Suppressor macrophage (primary cell): ENCODE results near the gene TCEAL6.
"Not testable (repeated sequence)": the region's sequence is repeated elsewhere in the genome, so short reads cannot be mapped to it uniquely, and the experiment has no call there.

Source experiments
- DNase-seq, 4 experiments: peaks; one replicate each; pipeline ENCODE4 v3.0.0-alpha.2; 2020 to 2022
- total RNA-seq, 17 experiments: gene quantifications; one replicate each; lab custom pipeline; 2026; ENCODE audit warnings: mixed read lengths in 6 of 17, inconsistent platforms in 3 of 17; lab: John Stamatoyannopoulos, UW

Gene TCEAL6
- 0 to 0.15 (median 0) reads per million in 17 experiments for total RNA-seq

- not testable (repeated sequence) for DNase-seq
These were observed at the start of gene TCEAL6 for GRCh38 chrX:102142274-102142673. Gene TCEAL6, minus strand, starts transcription at chrX:102142481.

GRCh38 chrX:102185967-102186720, 43.9 kb upstream of the TCEAL6 start:
- DNase-seq, result no peak

DNA sequence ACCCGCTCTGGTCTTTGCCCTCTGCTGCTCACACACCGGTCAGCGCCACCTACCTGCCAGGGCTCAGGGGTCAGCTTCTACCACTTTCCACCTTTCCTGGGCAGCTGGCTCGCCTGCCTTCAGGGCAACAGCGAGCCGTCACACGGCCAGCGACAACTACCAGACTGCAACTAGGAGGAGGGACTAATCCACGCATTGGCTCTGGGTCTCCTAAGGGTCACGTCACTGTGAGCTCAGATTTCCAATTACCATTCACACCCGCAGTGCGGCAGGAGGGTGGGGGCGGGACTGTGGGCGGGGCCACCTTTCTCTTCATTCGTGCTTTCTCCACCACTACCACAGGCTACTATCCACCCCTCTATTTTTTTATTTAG, 13.5 kb upstream of the TCEAL6 start, which contains the start of gene BEX5:
TSS of gene BEX5 (minus strand) at position 172 of the 374 bp plus-strand sequence. CDS start 1,712 bp downstream, outside the sequence.
- peak; percentile 8 to 46 (median 24) for DNase-seq

DNA sequence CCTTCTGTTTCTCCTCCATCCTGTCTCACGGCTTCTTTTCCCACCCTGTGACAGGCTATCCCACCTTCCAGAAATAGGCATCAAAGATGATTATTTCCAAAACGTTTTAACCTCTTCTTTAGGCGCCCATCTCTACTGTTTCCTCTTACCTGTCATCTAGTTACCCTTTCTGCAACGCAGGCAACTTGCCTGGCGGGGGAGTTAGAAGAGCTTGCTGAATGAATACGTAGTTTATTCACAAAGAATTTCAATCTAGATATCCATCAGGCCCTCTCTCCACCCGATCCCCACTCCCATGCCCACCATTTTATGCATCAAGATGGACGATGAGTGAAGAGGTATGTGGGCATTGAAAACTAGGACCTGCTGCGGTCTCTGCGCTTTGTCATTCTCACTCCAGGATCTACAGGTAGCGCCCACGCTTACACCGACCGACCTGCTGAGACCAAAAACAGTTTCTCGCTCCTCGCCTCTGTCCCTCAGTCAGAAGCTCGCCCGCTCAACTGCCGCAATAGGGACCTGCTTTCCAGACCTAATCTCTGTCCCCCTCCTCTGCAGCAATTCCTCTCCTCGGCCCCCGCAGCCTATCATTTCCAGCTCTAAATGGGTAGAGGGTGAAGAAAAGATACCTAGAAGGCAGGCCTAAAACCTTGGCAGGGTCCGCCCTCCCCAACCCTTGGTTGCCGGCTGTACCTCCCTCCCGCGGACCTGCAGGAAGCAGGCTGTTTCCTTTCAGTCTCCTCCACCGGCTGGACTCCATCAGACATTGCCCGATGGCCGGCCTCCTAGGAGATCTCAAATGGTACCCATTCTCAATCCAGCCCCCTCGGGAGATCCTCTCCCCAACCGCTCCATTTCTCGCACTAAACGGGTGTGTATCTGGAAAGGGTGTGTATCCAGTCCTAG, 12.9 kb upstream of the TCEAL6 start:
- no peak for DNase-seq

- no peak for DNase-seq
These were observed 12.1 kb upstream of the TCEAL6 start for GRCh38 chrX:102154218-102154860.

DNA sequence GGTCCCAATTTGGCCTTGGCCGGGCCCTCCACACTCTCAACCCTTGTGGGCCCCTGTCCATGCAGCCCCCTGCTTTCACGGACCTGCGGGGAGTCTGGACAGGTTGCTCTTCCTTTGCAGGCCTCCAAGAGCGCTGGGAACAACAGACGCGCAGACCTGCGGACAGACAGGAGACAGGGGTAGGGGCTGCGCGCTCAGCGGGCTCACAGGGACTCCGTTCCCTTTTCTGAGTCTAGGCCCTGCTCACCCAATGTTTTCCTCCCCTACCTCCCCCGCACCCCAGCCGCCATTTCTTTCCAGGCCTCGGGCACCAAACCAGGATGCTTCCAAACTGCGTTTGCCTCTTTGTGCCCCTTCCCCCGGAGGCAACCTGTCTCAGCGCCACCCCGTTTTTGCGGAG, 650 bp downstream of the TCEAL6 start:
- not testable (repeated sequence) for DNase-seq

DNA sequence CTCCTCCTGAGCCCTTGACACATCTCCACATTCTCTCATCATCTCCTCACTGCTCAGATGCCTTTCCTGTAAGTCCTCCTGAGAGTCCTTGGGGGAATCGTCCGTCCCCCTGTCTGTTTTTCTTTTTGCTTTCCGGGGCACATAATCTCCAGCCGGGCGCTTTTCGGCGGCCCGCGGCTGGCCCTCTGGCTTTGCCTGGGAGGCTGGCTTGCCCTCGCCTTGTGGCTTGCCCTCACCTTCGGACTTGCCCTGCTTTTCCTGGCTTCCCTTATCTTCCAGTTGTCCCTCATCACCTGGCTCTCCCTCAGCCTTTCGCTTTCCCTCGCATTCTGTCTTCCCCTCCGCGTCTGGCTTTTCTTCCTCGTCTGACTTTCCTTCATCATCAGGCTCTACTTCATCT, 1.4 kb downstream of the TCEAL6 start:
- DNase-seq, result not testable (repeated sequence)

GRCh38 chrX:102138064-102138463, 4.2 kb downstream of the TCEAL6 start:
- no peak for DNase-seq

- peak in 2 of 4 experiments; percentile 1 to 18 for DNase-seq
These were observed 12.8 kb downstream of the TCEAL6 start for GRCh38 chrX:102129473-102129872.

DNA sequence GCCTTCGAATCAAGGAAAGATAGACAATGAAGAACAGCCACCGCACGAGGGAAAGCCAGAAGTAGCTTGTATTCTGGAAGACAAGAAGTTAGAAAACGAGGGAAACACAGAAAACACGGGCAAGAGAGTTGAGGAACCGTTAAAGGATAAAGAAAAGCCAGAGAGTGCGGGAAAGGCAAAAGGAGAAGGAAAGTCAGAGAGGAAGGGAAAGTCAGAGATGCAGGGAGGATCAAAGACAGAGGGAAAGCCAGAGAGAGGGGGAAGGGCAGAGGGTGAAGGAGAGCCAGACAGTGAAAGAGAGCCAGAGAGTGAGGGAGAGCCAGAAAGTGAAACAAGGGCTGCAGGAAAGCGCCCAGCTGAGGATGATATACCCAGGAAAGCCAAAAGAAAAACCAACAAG, 15.4 kb downstream of the TCEAL6 start:
- DNase-seq, result no peak

DNA sequence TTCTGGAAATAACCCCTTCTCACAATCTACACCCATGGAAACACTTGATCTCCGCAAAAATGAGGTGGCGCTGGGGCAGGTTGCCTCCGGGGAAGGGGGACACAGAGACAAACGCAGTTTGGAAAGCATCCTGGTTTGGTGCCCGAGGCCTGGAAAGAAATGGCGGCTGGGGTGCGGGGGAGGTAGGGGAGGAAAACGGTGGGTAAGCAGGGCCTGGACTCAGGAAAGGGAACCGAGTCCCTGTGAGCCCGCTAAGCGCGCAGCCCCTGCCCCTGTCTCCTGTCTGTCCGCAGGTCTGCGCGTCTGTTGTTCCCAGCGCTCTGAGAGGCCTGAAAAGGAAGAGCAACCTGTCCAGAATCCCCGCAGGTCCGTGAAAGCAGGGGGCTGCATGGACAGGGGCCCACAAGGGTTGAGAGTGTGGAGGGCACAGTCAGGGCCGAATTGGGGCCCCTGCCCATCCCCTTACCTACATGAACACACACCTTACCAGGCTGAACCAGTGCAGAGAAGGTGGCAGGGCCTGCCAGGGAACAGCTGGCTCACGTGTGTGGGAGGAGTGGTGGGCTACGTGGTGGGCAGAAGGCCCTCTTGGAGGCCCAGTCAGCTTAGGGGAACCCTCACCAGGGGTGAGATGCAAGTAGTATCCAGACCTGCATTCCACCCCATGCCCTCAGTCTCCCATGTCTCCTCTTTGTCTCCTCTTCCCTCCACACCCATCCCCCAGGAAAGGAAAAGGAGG, 16.0 kb downstream of the TCEAL6 start:
- not testable (repeated sequence) for DNase-seq

- not testable (repeated sequence) for DNase-seq
These were observed 16.8 kb downstream of the TCEAL6 start, which contains the start of gene TCEAL2 for GRCh38 chrX:102125436-102125835. Gene TCEAL2, plus strand, starts transcription at chrX:102125679. Its CDS starts 1,152 bp downstream, at chrX:102126831.

DNA sequence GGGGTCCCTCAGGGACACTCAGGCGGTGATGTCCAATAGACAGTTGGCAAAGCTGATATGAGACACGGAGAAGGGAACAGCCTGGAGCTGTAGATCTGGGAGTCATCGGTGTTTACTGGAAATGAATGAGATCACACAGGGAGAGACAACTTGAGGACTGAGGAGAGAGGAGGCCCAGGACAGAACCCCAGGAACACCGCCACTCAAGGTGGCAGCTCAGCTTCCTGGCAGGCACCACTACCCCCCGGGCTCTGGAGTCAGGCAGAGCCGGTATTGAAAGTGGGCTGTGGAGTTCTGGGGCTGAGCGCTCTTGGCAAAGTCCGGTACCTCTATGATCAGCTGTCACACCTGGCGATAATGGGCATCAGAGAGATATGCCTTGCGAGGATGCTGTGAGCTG, 17.3 kb downstream of the TCEAL6 start:
- DNase-seq, result not testable (repeated sequence)

- no peak for DNase-seq
These were observed 26.5 kb downstream of the TCEAL6 start for GRCh38 chrX:102115748-102116147.

- DNase-seq, result no peak
These were observed 28.9 kb downstream of the TCEAL6 start for GRCh38 chrX:102113367-102113766.
